GF-D8 (cell line): ENCODE measurements around the gene PLXNC1.
A peak's percentile ranks its signal among the peaks of the same experiment; 100 is the strongest.

Source experiments
- DNase-seq: peaks from one replicate; lab custom pipeline; 2025; lab: John Stamatoyannopoulos, UW

PLXNC1 gene

GRCh38 chr12:94133964-94134795, 14.2 kb upstream of the PLXNC1 start:
- DNase-seq, result peak; percentile 7

GRCh38 chr12:94135896-94136295, 12.5 kb upstream of the PLXNC1 start:
- DNase-seq, result no peak

GRCh38 chr12:94139816-94140215, 8.6 kb upstream of the PLXNC1 start:
- DNase-seq, result no peak

GRCh38 chr12:94140556-94140955, 7.8 kb upstream of the PLXNC1 start:
- no peak for DNase-seq

GRCh38 chr12:94141004-94141764, 7.2 kb upstream of the PLXNC1 start:
- no peak for DNase-seq

- DNase-seq, result no peak
Observed at GRCh38 chr12:94141892-94142291, 6.5 kb upstream of the PLXNC1 start.

- DNase-seq, result no peak
Observed at GRCh38 chr12:94143438-94143837, 4.9 kb upstream of the PLXNC1 start.

GRCh38 chr12:94143951-94144350, 4.4 kb upstream of the PLXNC1 start:
- no peak for DNase-seq

GRCh38 chr12:94144781-94145180, 3.6 kb upstream of the PLXNC1 start:
- no peak for DNase-seq

- peak; percentile 16 for DNase-seq
Observed at GRCh38 chr12:94145191-94145983, 3.0 kb upstream of the PLXNC1 start.

GRCh38 chr12:94146166-94146936, 2.0 kb upstream of the PLXNC1 start:
- DNase-seq, result no peak

- no peak for DNase-seq
Observed at GRCh38 chr12:94147387-94147990, 888 bp upstream of the PLXNC1 start.

GRCh38 chr12:94148739-94149118, 352 bp downstream of the PLXNC1 start:
- DNase-seq, result no peak

- DNase-seq, result no peak
Observed at GRCh38 chr12:94149119-94149780, 873 bp downstream of the PLXNC1 start.

- no peak for DNase-seq
Observed at GRCh38 chr12:94149781-94150239, 1.4 kb downstream of the PLXNC1 start.

GRCh38 chr12:94150240-94151121, 2.1 kb downstream of the PLXNC1 start:
- no peak for DNase-seq

GRCh38 chr12:94151582-94151981, 3.2 kb downstream of the PLXNC1 start:
- no peak for DNase-seq

GRCh38 chr12:94152292-94153078, 4.1 kb downstream of the PLXNC1 start:
- DNase-seq, result no peak

GRCh38 chr12:94157181-94157580, 8.8 kb downstream of the PLXNC1 start:
- DNase-seq, result no peak
